Measurements from ENCODE around the gene BBS5.

BBS5 gene

GRCh38 chr2:169509298-169509885, 30.1 kb downstream of the BBS5 start, which contains the start of gene KLHL41:
Gene KLHL41, plus strand, starts transcription at chr2:169509702. Its CDS starts 77 bp downstream, at chr2:169509779.
- no peak for TF ChIP-seq CTCF (IDR thresholded peaks at IDR 0.05; ENCODE audit: low read depth, low read length, missing control alignments)
- in situ Hi-C loops (cut with HindIII; ENCODE audit: low pct_ligation_motif_present, low sequenced_read_pairs) = no loop called here

GRCh38 chr2:169509955-169510354, 30.7 kb downstream of the BBS5 start:
- H3K36me3 ChIP-seq (replicated peaks) = no peaks in the 10 kb centered on the region
- H3K4me3 ChIP-seq (ENCODE audit: low read depth, low read length) = no peak overlapping the region
- no peak overlapping the region for H3K27ac ChIP-seq
- in situ Hi-C loops (cut with HindIII; ENCODE audit: low pct_ligation_motif_present, low sequenced_read_pairs) = no loop called here
- TF ChIP-seq CTCF (IDR thresholded peaks at IDR 0.05; ENCODE audit: low read depth, low read length, missing control alignments) = no peak
- DNase-seq = no peak
- H3K27me3 ChIP-seq (replicated peaks) = no peaks in the 10 kb centered on the region

More at GRCh38 chr2:169509298-169509885, 30.1 kb downstream of the BBS5 start, which contains the start of gene KLHL41:
- Histone ChIP-seq H3K36me3 (replicated peaks) (no peaks in the 10 kb centered on the region), H3K27me3 (replicated peaks) (no peaks in the 10 kb centered on the region), H3K27ac (no peak within 1 kb of the TSS), H3K4me3 (ENCODE audit: low read depth, low read length) (no peak within 1 kb of the TSS)
- no peak for DNase-seq

GRCh38 chr2:169510496-169510895, 31.2 kb downstream of the BBS5 start:
- in situ Hi-C loops (cut with HindIII; ENCODE audit: low pct_ligation_motif_present, low sequenced_read_pairs) = no loop called here
- no peak overlapping the region for H3K27ac ChIP-seq
- DNase-seq = no peak
- no peak for TF ChIP-seq CTCF (IDR thresholded peaks at IDR 0.05; ENCODE audit: low read depth, low read length, missing control alignments)
- H3K4me3 ChIP-seq (ENCODE audit: low read depth, low read length) = no peak overlapping the region
- no peaks in the 10 kb centered on the region for H3K27me3 ChIP-seq (replicated peaks)
- H3K36me3 ChIP-seq (replicated peaks) = no peaks in the 10 kb centered on the region

GRCh38 chr2:169511818-169512217, 32.5 kb downstream of the BBS5 start:
- no peak overlapping the region for H3K27ac ChIP-seq
- TF ChIP-seq CTCF (IDR thresholded peaks at IDR 0.05; ENCODE audit: low read depth, low read length, missing control alignments) = no peak
- in situ Hi-C loops (cut with HindIII; ENCODE audit: low pct_ligation_motif_present, low sequenced_read_pairs) = no loop called here
- H3K36me3 ChIP-seq (replicated peaks) = no peaks in the 10 kb centered on the region
- no peak for DNase-seq
- H3K4me3 ChIP-seq (ENCODE audit: low read depth, low read length) = no peak overlapping the region
- H3K27me3 ChIP-seq (replicated peaks) = no peaks in the 10 kb centered on the region

GRCh38 chr2:169512525-169512924, 33.2 kb downstream of the BBS5 start:
- TF ChIP-seq CTCF (IDR thresholded peaks at IDR 0.05; ENCODE audit: low read depth, low read length, missing control alignments) = no peak
- in situ Hi-C loops (cut with HindIII; ENCODE audit: low pct_ligation_motif_present, low sequenced_read_pairs) = no loop called here
- Histone ChIP-seq H3K27ac (no peak overlapping the region), H3K27me3 (replicated peaks) (no peaks in the 10 kb centered on the region), H3K36me3 (replicated peaks) (no peaks in the 10 kb centered on the region), H3K4me3 (ENCODE audit: low read depth, low read length) (no peak overlapping the region)
- DNase-seq = no peak

- Histone ChIP-seq H3K36me3 (replicated peaks) (no peaks in the 10 kb centered on the region), H3K27ac (no peak overlapping the region), H3K4me3 (ENCODE audit: low read depth, low read length) (no peak overlapping the region), H3K27me3 (replicated peaks) (no peaks in the 10 kb centered on the region)
- no peak for DNase-seq
- no peak for TF ChIP-seq CTCF (IDR thresholded peaks at IDR 0.05; ENCODE audit: low read depth, low read length, missing control alignments)
- in situ Hi-C loops (cut with HindIII; ENCODE audit: low pct_ligation_motif_present, low sequenced_read_pairs) = no loop called here
Observed at GRCh38 chr2:169513094-169513493, 33.8 kb downstream of the BBS5 start.
